NCI-H146 treated with DMSO at 0.1 percent for 48 hours (cell line): ENCODE measurements around the gene TBCK.

ENCODE experiments used
- DNase-seq: peaks from one replicate; lab custom pipeline; 2025; ENCODE audit not compliant: unreplicated experiment; lab: John Stamatoyannopoulos, UW

TBCK gene

GRCh38 chr4:106315968-106316772 lies at the start of gene TBCK, which contains the start of gene AIMP1:
Gene TBCK (minus strand): TSS chr4:106316209. CDS start chr4:106308960, 7,249 bp downstream.
Gene AIMP1 (plus strand): TSS chr4:106316550. CDS start chr4:106325010, 8,460 bp downstream.
- peak; percentile 61 for DNase-seq

GRCh38 chr4:106365613-106366012 lies 49.6 kb upstream of the TBCK start:
- no peak for DNase-seq

- no peak for DNase-seq
These were observed 48.3 kb upstream of the TBCK start for GRCh38 chr4:106364282-106364681.

GRCh38 chr4:106362086-106362825 lies 46.2 kb upstream of the TBCK start:
- DNase-seq: no peak

- DNase-seq: no peak
These were observed 42.9 kb upstream of the TBCK start for GRCh38 chr4:106358899-106359298.

GRCh38 chr4:106355193-106355592 lies 39.2 kb upstream of the TBCK start:
- no peak for DNase-seq

- no peak for DNase-seq
These were observed 37.8 kb upstream of the TBCK start for GRCh38 chr4:106353786-106354185.

GRCh38 chr4:106351016-106351415 lies 35.0 kb upstream of the TBCK start:
- no peak for DNase-seq

GRCh38 chr4:106347167-106347566 lies 31.2 kb upstream of the TBCK start:
- no peak for DNase-seq

- DNase-seq: no peak
These were observed 28.6 kb upstream of the TBCK start for GRCh38 chr4:106344647-106344970.

- no peak for DNase-seq
These were observed 28.0 kb upstream of the TBCK start for GRCh38 chr4:106343865-106344646.

- DNase-seq: no peak
These were observed 24.8 kb upstream of the TBCK start for GRCh38 chr4:106340774-106341173.

GRCh38 chr4:106339431-106339830 lies 23.4 kb upstream of the TBCK start:
- no peak for DNase-seq

- DNase-seq: no peak
These were observed 22.7 kb upstream of the TBCK start for GRCh38 chr4:106338671-106339070.

GRCh38 chr4:106337916-106338315 lies 21.9 kb upstream of the TBCK start:
- DNase-seq: no peak

- DNase-seq: no peak
These were observed 20.6 kb upstream of the TBCK start for GRCh38 chr4:106336618-106337017.

- DNase-seq: no peak
These were observed 18.9 kb upstream of the TBCK start for GRCh38 chr4:106334741-106335470.

- DNase-seq: no peak
These were observed 17.2 kb upstream of the TBCK start for GRCh38 chr4:106333186-106333585.

- DNase-seq: peak; percentile 2
These were observed 13.1 kb upstream of the TBCK start for GRCh38 chr4:106329041-106329618.

- no peak for DNase-seq
These were observed 9.8 kb upstream of the TBCK start for GRCh38 chr4:106325800-106326199.

GRCh38 chr4:106323119-106323518 lies 7.1 kb upstream of the TBCK start:
- DNase-seq: no peak
